Type B pancreatic cell (in vitro differentiated cells): Measurements from ENCODE around the gene ZCCHC10. TPM values are rescaled to one million over a fixed set of nuclear protein-coding genes. Genes with fewer than 3 reads are reported as not detected.

Source experiments
- DNase-seq: peaks from one replicate; pipeline ENCODE4 v3.0.0; 2021; ENCODE audit warnings: mixed read lengths; ENCODE audit not compliant: unreplicated experiment; ENCODE audit errors: extremely low spot score
- H3K27ac Mint-ChIP-seq: 2 replicates; pipeline ENCODE4 v1.8.0; 2021; ENCODE audit warnings: mild to moderate bottlenecking, mixed read lengths
- H3K27me3 Mint-ChIP-seq: 2 replicates; pipeline ENCODE4 v1.8.0; 2021; ENCODE audit warnings: mixed read lengths
- H3K36me3 Mint-ChIP-seq: 2 replicates; pipeline ENCODE4 v1.8.0; 2021; ENCODE audit warnings: mixed read lengths
- H3K4me1 Mint-ChIP-seq: one replicate; pipeline ENCODE4 v1.8.0; 2021; ENCODE audit warnings: mixed read lengths; ENCODE audit not compliant: unreplicated experiment
- H3K4me3 Mint-ChIP-seq: 2 replicates; pipeline ENCODE4 v1.8.0; 2021; ENCODE audit warnings: mild to moderate bottlenecking, mixed read lengths
- H3K9me3 Mint-ChIP-seq: 2 replicates; pipeline ENCODE4 v1.8.0; 2021; ENCODE audit warnings: mixed read lengths
- long read RNA-seq: library from polyadenylated mRNA; unstranded; transcript quantifications from one replicate; pipeline ENCODE4 v2.0.0, GENCODE V29; 2020
- total RNA-seq: library from RNA; stranded (reverse); gene quantifications from 2 replicates; pipeline ENCODE4 v1.2.1, GENCODE V29; 2021; ENCODE audit warnings: low replicate concordance
- TF ChIP-seq, protein P1 (sequence below): fragments of 200-600 bp; sonication (generic); conservative IDR thresholded peaks from 2 replicates; pipeline ENCODE4 v1.5.0; 2021; ENCODE audit warnings: antibody characterized with exemption, mild to moderate bottlenecking

The ZCCHC10 gene
- total RNA-seq: 22.1 and 23.1 TPM in 2 replicates
- long read RNA-seq, transcript ZCCHC10-207 (5 exons, 1,070 nt): minor isoform, 5 of 51 reads
- long read RNA-seq, transcript ZCCHC10-201 (4 exons, 2,178 nt): major isoform, 26 of 51 reads
- long read RNA-seq, transcript ZCCHC10-206 (4 exons, 608 nt): minor isoform, 5 of 51 reads
- long read RNA-seq, partial matches to known transcripts: 2 of 51 reads
- long read RNA-seq, other reads (novel, unspliced or antisense): 8 of 51 reads

DNA sequence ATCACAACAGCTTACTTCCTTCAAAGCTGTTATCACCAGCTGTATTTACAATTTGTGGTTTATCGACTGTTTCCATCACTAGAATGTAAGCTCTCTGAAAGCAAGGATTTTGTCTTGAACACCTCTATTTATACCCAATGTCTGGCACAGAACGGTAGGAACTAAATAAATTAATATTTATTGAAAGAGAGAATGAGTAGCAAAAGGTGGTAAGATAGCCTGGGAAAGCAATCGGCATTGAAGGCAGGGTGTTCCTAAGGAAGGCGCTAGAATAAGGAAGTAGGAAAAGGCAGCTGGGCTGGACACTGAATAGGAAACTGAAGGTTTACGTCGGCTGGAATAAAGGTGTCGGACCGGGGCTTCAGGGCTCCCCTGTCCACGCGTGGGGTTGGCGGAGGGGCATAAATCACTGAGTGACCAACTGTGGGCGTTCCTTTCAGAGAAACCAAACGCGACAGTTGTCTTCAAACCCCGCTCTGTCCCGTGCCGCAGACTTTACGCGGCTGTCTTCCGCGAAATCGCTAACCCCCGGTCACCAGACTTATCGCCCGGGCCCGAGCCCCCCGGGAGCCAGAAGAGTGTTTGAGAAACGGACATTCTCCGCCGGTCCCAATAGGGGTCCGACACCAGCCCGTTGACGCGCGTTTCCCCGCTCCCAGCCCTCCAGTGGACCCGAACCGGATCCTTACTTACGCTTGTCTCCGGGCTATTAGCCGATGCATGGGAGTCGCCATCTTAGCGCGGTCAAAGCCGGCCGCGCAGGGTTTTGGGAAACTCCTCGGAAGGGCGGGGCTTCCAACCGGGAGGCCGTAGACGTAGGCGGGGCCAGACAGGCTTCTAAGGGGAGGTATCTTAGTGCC, at the start of gene ZCCHC10:
ZCCHC10 (minus strand) TSS at position 746 of the 860 bp plus-strand sequence; CDS start at position 734, 12 bp downstream.
- DNase-seq: peak; percentile 92
- no peaks in the 10 kb centered on the region for H3K9me3 Mint-ChIP-seq
- TF ChIP-seq, protein P1, sequence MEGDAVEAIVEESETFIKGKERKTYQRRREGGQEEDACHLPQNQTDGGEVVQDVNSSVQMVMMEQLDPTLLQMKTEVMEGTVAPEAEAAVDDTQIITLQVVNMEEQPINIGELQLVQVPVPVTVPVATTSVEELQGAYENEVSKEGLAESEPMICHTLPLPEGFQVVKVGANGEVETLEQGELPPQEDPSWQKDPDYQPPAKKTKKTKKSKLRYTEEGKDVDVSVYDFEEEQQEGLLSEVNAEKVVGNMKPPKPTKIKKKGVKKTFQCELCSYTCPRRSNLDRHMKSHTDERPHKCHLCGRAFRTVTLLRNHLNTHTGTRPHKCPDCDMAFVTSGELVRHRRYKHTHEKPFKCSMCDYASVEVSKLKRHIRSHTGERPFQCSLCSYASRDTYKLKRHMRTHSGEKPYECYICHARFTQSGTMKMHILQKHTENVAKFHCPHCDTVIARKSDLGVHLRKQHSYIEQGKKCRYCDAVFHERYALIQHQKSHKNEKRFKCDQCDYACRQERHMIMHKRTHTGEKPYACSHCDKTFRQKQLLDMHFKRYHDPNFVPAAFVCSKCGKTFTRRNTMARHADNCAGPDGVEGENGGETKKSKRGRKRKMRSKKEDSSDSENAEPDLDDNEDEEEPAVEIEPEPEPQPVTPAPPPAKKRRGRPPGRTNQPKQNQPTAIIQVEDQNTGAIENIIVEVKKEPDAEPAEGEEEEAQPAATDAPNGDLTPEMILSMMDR: no peak
- peaks cover 13% of the 10 kb centered on the region for H3K4me1 Mint-ChIP-seq
- peaks cover 13% of the 10 kb centered on the region for H3K36me3 Mint-ChIP-seq
- peak within 1 kb of the TSS; percentile 88 for H3K27ac Mint-ChIP-seq
- no peaks in the 10 kb centered on the region for H3K27me3 Mint-ChIP-seq
- H3K4me3 Mint-ChIP-seq: peak within 1 kb of the TSS; percentile 94

DNA sequence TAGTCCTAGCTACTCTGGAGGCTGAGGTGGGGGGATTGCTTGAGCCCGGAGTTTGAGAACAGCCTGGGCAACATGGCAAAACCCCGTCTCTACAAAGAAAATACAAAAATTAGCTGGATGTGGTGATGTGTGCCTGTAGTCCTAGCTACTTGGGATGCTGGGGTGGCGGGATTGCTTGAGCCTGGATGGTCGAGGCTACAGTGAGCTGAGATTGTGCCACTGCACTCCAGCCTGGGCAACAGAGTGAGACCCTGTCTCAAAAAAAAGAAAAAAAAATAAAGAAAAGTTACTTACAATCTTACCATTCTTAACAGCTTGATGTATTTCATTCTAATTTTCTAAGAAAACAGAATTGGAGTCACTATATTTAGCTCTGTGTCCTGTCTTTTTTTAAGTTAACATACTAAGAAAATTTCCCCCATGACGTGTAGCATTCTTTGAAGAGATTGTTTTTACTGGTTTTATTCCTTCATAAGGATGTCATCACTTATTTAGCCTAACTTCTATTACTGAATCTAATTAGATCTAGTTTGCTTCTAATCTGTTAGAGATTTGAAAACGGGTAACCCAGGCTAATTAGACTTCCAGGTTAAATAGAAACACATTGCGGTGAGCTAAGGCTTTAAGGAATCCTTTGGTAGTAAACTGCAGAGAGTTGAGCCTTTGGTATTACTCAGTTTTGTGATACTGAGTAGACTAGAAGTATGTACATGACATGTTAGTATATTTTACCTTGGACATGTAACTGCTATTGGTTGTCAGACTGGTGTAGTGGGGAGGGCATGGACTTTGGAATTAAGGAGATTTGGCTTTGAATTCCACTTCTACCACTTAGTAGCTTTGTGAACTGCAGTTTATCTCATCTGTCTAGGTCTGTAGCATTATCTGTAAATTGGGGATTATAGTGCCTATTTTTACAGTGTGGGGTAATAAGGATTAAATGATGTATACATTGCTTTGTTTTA, 49.5 kb upstream of the ZCCHC10 start:
- Mint-ChIP-seq H3K4me1 (peaks cover 10% of the 10 kb centered on the region), H3K9me3 (no peaks in the 10 kb centered on the region), H3K27me3 (no peaks in the 10 kb centered on the region), H3K36me3 (peaks cover 53% of the 10 kb centered on the region), H3K27ac (no peak overlapping the region), H3K4me3 (no peak overlapping the region)
- no peak for DNase-seq
- TF ChIP-seq, protein P1: no peak

GRCh38 chr5:133072021-133072420, 45.7 kb upstream of the ZCCHC10 start:
- H3K27me3 Mint-ChIP-seq: no peaks in the 10 kb centered on the region

GRCh38 chr5:133066045-133066444, 39.7 kb upstream of the ZCCHC10 start:
- H3K36me3 Mint-ChIP-seq: peaks cover 30% of the 10 kb centered on the region
- DNase-seq: no peak
- peak overlapping the region; percentile 97 for H3K27ac Mint-ChIP-seq
- peak overlapping the region; percentile 79 for H3K4me3 Mint-ChIP-seq
- TF ChIP-seq, protein P1: no peak
- H3K27me3 Mint-ChIP-seq: no peaks in the 10 kb centered on the region
- peaks cover 17% of the 10 kb centered on the region for H3K4me1 Mint-ChIP-seq
- H3K9me3 Mint-ChIP-seq: no peaks in the 10 kb centered on the region

More at GRCh38 chr5:133072021-133072420, 45.7 kb upstream of the ZCCHC10 start:
- Mint-ChIP-seq H3K27ac (peak overlapping the region; percentile 14), H3K4me3 (no peak overlapping the region), H3K4me1 (peaks cover 7% of the 10 kb centered on the region), H3K9me3 (no peaks in the 10 kb centered on the region), H3K36me3 (peaks cover 63% of the 10 kb centered on the region)
- DNase-seq: no peak
- TF ChIP-seq, protein P1: no peak

DNA sequence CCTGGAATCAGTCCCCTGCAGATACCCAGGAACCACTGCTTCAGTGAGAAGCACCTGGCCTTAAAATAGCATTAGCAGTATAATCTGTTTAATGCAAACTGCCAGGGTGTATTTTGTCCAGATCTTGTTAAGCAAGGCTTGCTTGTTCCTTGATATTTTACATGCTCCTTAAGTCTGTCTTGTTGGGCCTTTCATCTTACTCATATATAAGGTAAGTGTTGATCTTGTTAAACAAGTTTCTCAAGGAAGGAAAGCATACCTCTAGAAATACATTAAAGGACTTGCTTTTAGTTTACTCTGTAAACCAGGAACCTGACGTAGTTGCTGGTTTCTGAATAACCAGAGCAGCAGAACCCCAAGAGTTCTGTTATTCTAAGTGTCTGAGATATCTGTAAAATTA, 39.1 kb upstream of the ZCCHC10 start:
- DNase-seq: no peak
- H3K36me3 Mint-ChIP-seq: peaks cover 27% of the 10 kb centered on the region
- H3K27me3 Mint-ChIP-seq: no peaks in the 10 kb centered on the region
- no peaks in the 10 kb centered on the region for H3K9me3 Mint-ChIP-seq
- H3K27ac Mint-ChIP-seq: peak overlapping the region; percentile 97
- H3K4me1 Mint-ChIP-seq: peaks cover 17% of the 10 kb centered on the region
- peak overlapping the region; percentile 79 for H3K4me3 Mint-ChIP-seq
- TF ChIP-seq, protein P1: no peak
